Left renal pelvis (tissue), 4 donors: ENCODE measurements around the gene NOX3. TPM values are rescaled to one million over a fixed set of nuclear protein-coding genes. Genes with fewer than 3 reads are reported as not detected.
"Not testable (repeated sequence)": the region's sequence is repeated elsewhere in the genome, so short reads cannot be mapped to it uniquely, and the experiment has no call there.

Source experiments
- DNase-seq, 4 donors: peaks; one replicate each; pipeline ENCODE4 v3.0.0-alpha.2; 2013; ENCODE audit warnings: low read depth in 4 of 4, low spot score in 3 of 4
- polyA plus RNA-seq, 4 donors: library from polyadenylated mRNA; unstranded; fragments of 120-200 nt; gene quantifications; one replicate each; pipeline ENCODE4 v1.2.1, GENCODE V29; 2013; ENCODE audit not compliant: insufficient read length in 4 of 4

The NOX3 gene
- polyA plus RNA-seq, 4 donors = 1.6 to 2.4 (median 2.2) TPM; not detected in 1

GRCh38 chr6:155470979-155471616 lies 15.5 kb upstream of the NOX3 start:
- DNase-seq = not testable (repeated sequence)

- not testable (repeated sequence) for DNase-seq
These were observed 12.9 kb upstream of the NOX3 start for GRCh38 chr6:155468543-155468942.

GRCh38 chr6:155466539-155466938 lies 10.9 kb upstream of the NOX3 start:
- DNase-seq = no peak

GRCh38 chr6:155461556-155461955 lies 5.9 kb upstream of the NOX3 start:
- no peak for DNase-seq

GRCh38 chr6:155454471-155454870 lies 1.2 kb downstream of the NOX3 start:
- no peak for DNase-seq

GRCh38 chr6:155454008-155454407 lies 1.6 kb downstream of the NOX3 start:
- no peak for DNase-seq

- DNase-seq = no peak
These were observed 3.1 kb downstream of the NOX3 start for GRCh38 chr6:155452576-155452975.

- DNase-seq = not testable (repeated sequence)
These were observed 4.1 kb downstream of the NOX3 start for GRCh38 chr6:155451530-155451929.

- no peak for DNase-seq
These were observed 5.4 kb downstream of the NOX3 start for GRCh38 chr6:155450240-155450581.

- no peak for DNase-seq
These were observed 6.0 kb downstream of the NOX3 start for GRCh38 chr6:155449450-155450239.

GRCh38 chr6:155448668-155449449 lies 6.8 kb downstream of the NOX3 start:
- DNase-seq = no peak

GRCh38 chr6:155447949-155448348 lies 7.7 kb downstream of the NOX3 start:
- no peak for DNase-seq

- DNase-seq = no peak
These were observed 10.4 kb downstream of the NOX3 start for GRCh38 chr6:155444952-155445903.

GRCh38 chr6:155444120-155444917 lies 11.3 kb downstream of the NOX3 start:
- DNase-seq = no peak

GRCh38 chr6:155443168-155443567 lies 12.5 kb downstream of the NOX3 start:
- no peak for DNase-seq

- DNase-seq = no peak
These were observed 13.1 kb downstream of the NOX3 start for GRCh38 chr6:155442562-155442961.

GRCh38 chr6:155441112-155441465 lies 14.6 kb downstream of the NOX3 start:
- DNase-seq = no peak

- DNase-seq = no peak
These were observed 15.1 kb downstream of the NOX3 start for GRCh38 chr6:155440398-155441111.

GRCh38 chr6:155439376-155439775 lies 16.3 kb downstream of the NOX3 start:
- no peak for DNase-seq
